NCI-H526 (cell line): ENCODE measurements around the gene KIF11.
A peak's percentile ranks its signal among the peaks of the same experiment; 100 is the strongest.
"Not testable (repeated sequence)": the region's sequence is repeated elsewhere in the genome, so short reads cannot be mapped to it uniquely, and the experiment has no call there.

Experiments used
- DNase-seq, 2 experiments: peaks; one replicate each; lab custom pipeline; 2025; lab: John Stamatoyannopoulos, UW

KIF11 gene

DNA sequence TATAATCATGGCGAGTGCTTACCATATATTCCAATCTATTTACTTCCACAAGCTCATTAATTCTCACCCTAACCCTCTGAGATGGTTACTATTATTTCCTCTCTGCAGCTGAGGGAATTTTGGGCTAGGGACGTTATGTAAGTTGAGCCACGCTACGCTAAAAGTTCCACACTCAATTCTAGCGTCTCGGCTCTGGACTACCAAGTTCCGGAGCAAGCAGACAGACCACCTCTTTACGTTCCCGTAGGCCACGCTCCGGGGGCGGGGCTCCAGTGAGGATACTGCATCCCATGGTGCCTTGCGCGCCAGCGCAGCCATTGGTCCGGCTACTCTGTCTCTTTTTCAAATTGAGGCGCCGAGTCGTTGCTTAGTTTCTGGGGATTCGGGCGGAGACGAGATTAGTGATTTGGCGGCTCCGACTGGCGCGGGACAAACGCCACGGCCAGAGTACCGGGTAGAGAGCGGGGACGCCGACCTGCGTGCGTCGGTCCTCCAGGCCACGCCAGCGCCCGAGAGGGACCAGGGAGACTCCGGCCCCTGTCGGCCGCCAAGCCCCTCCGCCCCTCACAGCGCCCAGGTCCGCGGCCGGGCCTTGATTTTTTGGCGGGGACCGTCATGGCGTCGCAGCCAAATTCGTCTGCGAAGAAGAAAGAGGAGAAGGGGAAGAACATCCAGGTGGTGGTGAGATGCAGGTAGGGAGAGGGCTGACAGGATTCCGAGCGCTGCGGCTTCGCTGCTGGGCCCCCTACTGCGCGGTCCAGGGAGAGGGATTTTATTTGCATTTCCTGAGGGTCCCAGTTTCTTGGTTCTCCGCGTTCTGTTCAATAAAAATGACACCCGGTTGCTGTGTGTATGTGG, at the start of gene KIF11:
Gene KIF11, plus strand, starts transcription at position 370 of the 858 bp plus-strand sequence. Its CDS starts 246 bp downstream, at position 616.
- DNase-seq: peak; percentile 93 to 97

DNA sequence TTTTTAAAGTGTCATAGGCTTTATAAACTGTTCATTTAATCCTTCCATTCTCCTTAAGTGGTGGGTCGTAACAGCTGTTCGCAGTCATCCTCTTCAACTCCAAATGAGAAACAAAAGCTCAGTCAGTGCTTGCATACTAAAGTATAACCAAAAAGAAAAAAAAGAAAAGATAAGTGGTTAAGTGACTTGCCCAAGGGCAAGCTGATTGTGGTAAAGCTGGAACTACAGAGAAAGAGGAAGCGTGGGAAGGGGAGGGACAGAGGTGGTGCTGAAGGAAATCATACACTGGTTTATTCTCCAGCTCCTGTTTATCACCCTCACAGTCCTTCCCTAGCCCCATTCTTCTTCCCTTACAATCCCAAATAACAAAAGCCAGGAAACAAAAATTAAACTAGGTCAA, 48.6 kb upstream of the KIF11 start:
- no peak for DNase-seq

DNA sequence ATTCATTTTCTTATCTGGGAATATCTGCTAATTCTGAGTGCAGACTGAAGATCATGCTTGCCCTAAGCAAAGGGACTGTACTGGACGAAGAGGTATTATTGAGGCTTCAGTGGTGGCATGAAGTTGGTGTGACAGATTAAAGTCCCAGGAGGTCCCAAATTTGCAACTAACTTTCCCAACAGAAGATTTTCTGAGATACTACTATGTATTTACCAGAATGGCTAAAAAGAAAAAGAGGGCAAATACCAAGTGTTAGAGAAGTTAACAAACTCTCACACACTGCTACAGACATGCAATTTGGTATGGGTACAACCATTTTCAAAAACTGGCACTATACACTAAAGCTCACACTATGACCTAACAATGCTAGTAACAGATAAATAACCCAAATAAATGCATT, 47.4 kb upstream of the KIF11 start:
- no peak for DNase-seq

DNA sequence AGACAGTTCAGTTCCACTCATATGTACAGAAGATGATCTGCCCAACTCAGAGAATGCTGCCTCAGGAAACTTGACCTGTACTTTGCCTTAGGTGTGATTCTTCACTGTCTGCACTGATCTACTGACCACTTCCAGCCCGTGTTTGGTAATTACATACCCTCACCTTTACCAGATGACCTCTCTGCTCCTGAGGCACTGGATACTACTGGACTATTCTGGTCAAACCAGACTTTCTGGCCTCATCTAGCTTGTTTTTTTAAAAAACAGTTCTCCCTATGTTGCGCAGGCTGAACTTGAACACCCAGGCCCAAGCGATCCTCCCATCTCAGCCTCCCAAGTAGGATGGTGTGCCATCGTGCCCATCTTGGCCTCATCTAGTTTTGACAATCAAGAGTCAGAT, 45.3 kb upstream of the KIF11 start:
- no peak for DNase-seq

DNA sequence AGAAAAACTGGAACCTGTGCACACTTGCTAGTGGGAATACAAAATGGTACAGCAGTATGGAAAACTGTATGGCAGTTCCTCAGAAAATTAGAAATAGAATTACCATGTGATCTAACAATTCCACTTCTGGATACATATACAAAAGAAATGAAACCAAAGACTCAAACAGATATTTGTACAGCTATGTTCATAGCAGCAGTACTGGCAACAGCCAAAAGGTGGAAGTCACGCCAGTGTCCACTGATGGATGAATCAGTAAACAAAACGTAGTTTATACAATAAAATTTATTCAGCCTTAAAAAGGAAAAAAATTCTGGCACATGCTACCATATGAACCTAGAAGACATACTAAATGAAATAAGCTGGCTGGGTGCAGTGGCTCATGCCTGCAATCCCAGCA, 42.0 kb upstream of the KIF11 start:
- DNase-seq: no peak

DNA sequence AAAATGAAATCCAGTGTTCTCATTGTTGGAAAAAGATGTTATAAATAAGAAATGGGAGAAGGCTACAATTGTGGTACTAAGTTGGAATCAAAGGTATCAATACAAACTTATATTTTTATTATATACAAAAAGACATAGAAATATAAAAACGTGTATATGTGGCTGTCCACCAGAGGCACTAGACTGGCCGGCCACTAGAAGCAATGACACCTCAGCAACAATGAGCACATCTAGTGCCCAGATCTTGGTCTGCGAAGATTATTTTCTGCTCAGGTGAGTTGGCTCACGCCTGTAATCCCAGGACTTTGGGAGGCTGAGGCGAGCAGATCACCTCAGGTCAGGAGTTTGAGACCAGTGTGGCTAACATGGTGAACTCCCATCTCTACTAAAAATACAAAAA, 40.6 kb upstream of the KIF11 start:
- DNase-seq: no peak

DNA sequence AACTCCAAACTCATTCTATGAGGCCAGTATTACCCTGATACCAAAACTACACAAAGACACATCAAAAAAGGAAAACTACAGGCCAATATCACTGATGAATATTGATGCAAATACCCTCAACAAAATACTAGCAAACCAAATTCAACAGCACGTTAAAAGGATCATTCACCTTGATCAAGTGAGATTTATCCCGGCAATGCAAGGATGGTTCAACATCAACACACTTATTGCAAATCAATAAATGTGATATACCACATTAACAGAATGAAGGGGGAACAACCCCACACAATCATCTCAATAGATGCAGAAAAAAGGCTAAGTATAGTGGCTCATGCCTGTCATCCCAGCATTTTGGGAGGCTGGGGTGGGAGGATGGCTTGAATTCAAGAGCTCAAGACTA, 39.0 kb upstream of the KIF11 start:
- DNase-seq: no peak

DNA sequence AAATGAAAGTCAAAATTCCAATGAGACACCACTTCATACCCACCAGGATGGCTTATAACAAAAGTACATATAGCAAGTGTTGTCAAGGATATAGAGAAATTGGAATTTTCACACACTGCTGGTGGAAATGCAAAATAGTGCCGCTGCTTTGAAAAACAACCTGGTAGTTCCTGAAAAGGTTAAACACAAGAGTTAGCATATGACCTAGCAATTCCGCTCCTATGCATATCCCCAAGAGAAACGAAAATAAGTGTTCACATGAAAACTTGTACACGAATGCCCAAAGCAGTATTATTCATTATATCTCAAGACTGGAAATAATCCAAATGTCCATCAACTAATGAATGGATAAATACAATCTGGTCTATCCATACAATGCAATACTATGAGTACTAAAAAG, 33.9 kb upstream of the KIF11 start:
- DNase-seq: no peak

DNA sequence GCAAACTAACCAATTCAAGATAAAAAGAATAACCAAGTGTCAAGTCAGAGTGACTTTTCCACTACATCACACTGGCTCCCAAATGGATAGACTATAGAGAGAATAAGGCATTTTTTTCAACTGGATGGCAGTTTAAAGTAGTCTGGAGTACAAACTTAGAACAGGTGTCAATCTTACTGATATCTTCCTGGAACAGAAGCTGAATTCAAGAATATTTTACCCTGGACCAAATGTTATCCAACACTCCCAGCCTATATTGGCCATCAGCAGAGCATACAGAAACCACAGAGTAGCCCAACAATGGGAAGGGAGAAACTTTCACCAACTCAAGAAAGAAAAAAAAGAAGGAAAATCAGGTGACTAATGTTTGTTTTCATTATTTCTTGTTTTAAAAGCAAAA, 30.5 kb upstream of the KIF11 start:
- no peak for DNase-seq

DNA sequence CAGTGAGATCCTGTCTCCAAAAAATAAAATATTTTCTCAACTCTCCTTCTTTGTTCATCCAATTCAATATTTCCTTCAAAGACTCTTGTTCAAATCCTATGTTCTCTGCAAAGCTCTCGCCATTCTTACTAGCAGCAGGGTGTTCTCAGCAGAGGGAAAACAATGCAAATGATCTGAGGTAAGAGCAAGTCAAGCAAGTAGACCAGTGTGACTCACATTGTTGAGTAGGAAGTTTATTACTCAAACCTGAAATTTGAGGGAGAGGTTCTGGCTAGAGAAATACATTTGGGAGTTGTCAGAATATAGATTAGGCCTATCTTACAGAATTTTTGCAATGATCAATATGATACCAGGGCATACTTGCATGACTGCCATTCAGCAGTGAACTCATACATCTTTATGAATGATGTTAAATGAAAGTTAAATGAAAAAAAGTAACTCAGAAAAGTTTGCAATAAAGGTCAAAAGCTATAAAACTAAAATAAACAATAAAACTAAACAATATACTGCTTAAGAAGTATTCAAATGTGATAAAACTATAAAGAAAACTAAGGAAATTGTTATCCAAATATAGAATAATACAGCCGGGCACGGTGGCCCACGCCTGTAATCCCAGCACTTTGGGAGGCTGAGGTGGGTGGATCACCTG, 24.9 kb upstream of the KIF11 start:
- peak in 1 of 2 experiments; percentile 8 for DNase-seq

DNA sequence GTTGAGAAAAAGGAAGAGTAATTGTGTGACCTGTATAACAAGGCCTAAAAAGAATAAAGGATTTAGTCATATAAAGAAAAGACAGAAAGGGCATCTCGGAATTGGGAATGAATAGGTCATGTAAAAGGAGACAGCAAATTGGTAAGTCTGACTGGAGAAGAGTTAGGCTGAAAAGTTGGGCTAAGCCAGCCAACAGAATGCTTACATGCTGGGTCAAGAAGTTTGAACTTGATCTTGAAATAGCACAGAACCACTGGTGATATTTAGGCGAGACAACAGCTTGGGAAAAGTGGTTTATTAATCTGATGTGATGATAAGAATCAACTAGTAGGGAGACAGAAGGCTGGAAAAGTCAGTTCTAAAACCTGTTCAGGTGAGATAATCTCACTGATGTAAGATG, 23.9 kb upstream of the KIF11 start:
- DNase-seq: no peak

DNA sequence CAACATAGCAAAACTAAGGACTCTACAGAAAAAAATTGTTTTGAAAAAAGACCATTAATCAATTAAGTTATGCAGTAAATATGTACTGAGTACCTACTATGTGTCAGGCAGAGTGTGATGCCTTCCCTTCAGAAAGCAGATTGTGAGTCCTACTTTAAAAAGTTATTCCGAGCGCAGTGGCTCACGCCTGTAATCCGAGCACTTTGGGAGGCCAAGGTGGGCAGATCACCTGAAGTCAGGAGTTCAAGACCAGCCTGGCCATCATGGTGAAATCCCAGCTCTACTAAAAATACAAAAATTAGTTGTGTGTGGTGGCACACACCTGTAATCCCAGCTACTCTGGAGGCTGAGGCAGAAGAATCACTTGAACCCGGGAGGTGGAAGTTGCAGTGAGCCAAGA, 23.3 kb upstream of the KIF11 start:
- DNase-seq: not testable (repeated sequence)

DNA sequence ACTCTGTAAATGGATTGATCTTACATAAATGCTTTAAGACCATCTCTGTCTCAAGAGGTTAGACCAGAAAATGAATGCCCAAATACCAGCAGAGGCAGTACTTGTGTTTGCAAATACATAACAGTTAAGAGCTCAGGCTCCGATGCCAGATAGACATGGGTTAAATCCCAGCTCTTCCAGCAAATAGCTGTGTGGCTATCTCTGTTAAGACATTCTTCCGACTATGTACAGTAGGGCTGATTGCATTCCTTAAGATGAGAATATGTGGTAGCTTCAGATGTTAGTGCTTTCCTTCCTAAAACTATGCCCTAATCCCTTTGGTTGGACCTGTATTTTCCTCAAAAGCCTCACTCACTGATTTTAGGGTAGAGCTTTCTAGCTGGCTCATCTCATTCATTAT, 21.3 kb upstream of the KIF11 start:
- DNase-seq: peak in 1 of 2 experiments; percentile 54

DNA sequence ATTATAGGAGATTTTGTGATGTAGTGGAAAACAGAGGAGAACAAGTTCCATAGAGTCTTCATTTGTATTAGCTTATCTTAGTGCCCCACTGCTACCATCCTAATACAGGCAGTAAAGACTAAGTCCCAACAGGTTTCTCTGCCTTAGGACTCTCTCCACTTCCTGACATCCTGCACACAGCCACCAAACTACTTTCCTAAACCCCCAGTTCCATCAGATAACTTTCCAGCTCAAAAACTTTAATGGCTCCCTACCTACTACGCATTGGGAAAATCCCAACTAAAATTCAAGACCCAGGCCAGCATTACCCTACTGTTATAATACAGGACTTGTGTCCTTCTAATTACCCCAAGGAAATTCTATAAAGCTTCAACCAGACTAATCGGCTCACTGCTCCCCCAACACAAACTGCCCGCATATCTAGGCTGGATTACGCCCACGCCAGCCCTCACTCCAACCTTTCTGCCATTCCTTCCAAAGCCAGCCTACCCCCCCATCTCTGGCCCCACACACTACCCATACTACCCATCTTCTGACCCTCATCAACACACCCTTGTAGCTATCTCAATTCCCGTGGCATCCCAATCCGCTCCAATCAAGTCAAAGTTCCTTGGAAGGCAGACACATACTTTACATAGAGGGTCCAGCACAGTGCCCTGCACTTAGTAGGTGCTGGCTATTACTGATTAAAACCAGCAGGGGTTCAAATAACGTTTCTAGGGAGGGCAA, 20.4 kb upstream of the KIF11 start:
- no peak for DNase-seq

DNA sequence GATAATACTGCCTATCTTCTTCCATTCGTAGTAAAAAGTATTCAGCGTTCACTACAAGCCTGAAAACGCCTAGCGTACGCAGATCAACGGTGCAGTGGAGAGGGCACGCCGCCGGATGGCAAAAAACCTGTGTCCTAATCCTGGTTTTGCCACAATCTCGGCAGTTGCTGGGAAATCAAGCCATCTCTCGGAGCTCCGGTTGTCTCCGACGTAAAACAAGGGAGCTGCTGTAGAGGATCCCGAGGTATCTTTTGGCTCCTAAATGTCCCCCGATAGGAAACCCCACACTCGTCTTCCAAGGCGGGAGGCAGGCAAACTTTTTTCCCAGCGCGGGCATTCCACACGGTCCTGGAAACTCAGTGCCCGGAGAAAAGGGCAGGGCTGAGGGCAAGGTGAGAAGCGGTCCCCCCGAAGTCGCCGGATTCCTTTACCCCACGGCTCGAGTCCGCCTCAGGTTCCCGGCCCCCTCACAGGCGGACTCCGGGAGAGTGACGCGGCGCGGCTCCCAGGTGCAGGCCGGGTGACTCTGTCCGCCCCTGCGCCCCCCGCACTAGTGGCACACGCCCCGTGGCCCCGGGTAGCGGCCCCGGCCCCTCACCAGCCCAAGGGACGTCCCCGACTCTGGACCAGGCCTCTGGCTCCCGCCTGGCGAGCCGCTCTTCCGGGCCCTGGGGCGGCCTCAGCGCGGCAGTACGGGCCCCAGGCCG, 19.7 kb upstream of the KIF11 start:
- peak in 1 of 2 experiments; percentile 41 for DNase-seq

DNA sequence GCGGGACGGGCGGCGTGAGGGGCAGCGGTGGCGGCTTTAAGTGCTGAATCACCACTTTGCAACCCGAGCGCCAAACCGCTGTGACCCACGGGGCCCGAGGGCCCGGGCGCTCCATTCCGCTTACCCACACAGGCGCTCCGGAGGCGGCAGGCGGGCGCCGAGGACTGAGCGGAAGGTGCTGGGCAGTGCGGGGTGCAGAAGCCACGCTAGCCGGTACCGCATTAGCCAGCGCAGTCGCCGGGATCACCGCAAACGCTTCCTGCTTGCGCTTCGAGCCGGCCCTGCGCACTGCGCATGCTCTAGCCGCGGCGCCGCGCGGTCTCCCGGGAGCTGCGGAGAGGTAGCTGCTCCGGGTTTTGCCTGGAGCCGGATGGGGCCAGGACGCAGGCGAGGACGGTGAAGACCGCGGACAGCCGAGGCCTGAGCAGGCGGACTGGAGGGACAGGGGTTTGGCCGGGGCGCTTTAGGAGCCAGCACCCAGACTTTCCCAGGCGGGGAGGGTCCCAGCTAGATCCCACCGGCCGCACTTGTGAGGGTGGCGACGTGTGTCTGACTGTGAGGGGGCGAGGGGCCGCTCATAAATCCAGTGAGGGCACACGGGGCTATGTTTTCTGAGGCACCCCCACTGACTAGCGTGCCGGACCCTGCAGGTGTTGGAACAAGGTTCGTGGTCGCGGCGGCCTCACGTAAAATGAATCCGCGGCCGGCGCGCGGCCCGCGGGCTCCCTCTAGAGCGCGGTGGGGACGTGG, 19.0 kb upstream of the KIF11 start, which contains the start of gene IDE:
Gene IDE, minus strand, starts transcription at position 296 of the 750 bp plus-strand sequence. Its CDS starts 74 bp downstream, at position 222.
- DNase-seq: peak; percentile 67 to 89

DNA sequence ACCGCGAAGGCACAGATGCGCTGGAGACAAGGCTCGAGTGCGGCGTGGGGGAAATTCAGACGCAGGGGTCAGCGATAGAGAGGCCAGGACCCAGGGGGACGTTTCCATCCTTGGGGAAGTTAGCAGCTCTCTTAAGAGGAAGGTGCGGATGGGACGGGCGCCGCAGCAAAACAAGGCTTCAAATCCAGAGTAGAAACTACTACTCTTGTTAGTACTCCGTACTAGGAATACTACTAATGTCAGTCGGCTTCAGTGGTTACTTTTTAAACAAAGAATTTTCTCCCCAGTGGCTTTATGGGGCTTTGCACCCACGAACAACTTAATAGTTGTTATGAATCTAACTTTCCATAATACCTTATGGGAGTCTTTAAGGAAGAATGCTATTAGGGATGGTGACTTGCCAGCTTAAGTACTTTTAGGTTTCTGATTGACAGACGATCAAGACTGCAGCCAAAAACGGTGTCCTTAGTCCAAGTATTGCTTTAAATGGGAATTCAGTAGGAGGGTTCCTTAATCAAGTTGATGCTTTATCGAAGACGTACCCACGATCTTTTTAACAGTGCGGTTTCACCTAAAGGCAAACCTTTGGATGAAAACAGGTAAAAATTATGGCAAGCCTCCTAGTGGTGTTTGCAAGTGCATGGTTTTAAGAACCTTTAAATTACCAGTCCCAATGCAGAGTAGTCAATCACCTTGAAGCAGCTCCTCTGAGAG, 18.2 kb upstream of the KIF11 start:
- no peak for DNase-seq

DNA sequence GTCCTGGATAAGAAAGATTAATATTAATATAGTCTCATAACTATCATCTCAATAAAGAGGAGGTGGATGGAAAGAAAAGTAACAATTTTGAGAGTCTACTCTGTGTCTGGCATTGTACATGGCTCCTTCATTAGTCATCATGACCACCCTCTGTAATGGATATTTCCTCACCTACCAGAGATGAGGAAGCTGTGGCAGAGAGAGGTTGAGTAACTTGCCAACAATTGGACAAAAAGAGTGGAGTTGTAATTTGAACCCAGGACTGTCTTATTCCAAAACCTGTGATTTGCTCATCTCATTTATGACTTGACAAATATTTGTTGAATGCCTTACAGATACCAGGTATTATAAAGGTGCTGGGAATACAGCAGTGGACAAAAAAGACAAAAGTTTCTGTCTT, 17.0 kb upstream of the KIF11 start:
- DNase-seq: no peak

DNA sequence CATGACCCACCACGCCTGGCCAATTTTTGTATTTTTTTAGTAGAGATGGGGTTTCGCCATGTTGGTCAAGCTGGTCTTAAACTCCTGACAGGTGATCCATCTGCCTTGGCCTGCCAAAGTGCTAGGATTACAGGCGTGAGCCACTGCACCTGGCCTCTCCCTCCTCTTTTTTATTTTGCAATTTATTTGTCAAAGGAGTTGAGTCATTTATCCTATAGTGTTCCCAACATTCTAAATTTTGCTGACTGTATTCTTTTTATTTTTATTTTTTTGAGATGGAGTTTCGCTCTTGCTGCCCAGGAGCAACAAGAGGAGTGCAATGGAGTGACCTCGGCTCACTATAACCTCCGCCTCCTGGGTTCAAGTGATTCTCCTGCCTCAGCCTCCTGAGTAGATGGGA, 10.6 kb upstream of the KIF11 start:
- not testable (repeated sequence) for DNase-seq
